UCSD-AML1 (cell line): ENCODE measurements around the gene SPAG4.
A peak's percentile ranks its signal among the peaks of the same experiment; 100 is the strongest.

Experiments
- DNase-seq: peaks from one replicate; lab custom pipeline; 2025; ENCODE audit not compliant: unreplicated experiment; lab: John Stamatoyannopoulos, UW

Gene SPAG4

DNA sequence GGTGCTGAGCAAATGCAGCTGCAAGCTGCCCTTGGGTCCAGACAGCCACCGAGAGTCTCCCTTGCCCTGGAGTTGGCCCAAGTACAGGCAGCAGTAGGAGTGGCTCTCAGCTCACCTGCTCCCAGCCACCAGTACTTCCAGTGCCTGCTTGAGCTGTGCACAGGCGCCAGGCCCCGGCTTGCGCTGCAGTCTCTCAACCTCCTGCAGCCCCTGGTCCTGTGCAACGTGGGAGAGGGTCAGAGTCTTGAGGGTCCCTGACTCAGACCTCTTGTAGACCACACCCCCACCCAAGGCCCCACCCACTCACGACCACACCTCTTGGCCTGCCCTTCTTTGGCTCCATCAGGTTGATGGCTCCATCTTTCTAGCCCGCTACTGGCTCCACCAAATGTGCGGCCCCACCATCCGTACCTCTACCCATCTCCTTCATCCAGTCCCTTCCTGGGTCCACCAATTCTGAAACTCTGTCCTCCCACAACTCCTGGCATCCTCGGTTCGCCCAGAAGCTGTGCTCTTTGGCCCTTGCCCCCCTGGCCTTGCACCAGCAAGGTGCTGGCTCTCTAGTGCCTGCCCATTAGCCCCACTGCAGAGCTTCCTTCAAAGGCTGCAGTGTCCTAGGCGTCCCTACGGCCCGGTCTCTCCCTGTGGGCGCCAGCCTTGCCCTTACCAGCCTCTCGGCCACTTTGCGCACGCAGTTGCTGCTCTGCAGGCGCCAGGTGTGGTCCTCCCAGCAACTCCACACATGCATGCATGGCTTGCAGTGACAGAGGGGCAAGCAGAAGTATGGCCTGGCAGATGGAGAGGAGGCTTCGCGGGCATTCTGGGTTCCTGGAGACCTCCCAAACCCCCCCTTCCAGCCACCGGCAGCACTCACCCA, 16.5 kb upstream of the SPAG4 start:
- no peak for DNase-seq

DNA sequence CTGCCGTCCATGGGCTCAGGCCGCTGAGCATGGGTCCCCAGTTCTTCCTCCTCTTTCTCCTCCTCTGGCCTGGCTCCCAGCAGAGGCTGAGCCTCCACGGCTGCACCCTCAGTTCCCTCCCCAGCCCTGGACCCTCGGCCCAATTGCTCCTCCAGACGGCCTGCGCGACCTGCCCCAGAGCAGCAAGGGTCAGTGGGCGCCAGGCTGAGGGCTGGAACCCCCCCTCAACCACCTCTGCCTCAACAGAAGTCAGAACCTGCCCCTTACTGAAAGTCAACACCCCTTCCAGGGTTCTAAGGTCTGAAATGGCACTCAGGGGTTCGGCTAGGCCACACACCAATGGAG, 15.9 kb upstream of the SPAG4 start:
- no peak for DNase-seq

GRCh38 chr20:35600176-35600992, 15.2 kb upstream of the SPAG4 start:
- DNase-seq, result no peak

DNA sequence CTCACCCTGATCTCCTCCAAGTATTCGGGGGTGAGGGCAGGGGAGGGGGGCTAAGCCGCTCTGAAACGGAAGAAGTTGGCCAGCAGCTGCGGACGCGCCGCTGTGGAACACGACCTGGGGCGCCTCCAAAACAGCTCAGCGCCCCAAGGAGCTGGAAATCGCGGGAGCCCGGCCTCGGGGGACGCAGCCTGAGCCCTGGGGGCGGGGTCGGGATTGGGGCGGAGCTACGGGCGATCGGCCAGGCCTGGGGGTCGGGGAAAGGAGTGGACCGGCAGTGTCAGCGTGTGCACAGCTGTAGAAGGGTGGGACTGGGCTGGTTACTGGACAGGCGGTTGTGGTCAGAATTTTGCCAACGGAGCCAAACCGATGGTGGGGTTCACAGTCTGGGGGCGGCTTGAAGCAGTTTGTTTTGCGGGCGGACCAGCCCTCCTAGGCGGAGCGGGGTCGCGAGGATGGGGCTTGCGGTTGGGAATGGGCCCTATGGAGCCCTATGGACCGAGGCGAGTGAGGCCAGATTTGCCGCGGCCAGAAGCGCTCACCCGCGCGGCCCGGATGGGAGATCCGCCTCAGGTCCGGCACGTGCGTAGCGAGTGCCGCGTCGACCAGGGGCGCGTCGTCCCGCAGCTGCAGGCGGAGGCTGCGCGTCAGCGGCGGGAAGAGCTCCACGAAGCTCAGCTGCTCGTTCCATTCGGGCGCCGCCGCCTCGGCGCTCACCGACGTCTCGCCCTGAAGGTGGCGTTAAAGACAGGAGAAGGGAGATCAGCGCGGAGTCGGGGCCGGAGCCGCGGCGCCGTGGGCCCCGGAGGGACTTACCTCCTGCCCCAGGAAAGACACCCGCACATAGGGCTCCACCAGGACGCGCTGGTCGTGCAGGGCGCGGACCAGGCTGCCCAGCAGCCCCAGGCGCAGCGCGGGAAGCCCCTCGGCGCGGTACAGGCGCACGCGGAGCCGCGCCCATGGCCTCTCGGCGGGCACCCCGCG, 14.3 kb upstream of the SPAG4 start:
- DNase-seq, result peak; percentile 77

GRCh38 chr20:35601990-35602389, 13.6 kb upstream of the SPAG4 start:
- DNase-seq, result no peak

DNA sequence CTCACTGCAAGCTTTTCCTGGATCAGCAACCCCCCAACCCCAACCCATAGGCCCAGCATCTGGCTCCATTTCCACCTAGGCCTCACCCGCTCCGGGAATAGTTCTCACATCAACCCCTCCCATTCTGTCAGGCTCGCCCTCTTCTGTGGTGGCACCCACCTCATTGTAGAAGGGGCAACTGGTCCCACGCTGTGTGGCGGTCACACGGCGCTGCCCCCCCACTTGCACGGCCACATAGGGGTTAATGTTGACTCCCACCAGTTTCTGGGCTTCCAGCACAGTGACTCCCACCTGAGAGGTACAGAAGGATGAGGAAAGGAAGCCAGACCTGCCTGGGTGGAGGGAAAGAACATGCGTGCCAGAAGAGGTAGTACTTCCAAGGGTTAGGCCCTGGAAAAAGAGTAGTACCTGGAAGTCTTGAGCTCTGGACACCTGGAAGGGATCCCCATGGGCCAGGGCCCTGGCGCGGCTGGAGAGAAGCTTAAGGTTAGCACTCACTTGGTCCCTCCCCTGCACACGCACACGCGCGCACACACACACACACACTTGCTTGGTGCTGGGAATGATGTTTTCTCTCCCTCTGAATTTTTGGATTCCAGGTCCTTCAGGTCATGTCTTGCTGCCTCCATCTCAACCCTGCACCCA, 12.7 kb upstream of the SPAG4 start:
- no peak for DNase-seq

GRCh38 chr20:35603695-35604448, 11.8 kb upstream of the SPAG4 start:
- no peak for DNase-seq

DNA sequence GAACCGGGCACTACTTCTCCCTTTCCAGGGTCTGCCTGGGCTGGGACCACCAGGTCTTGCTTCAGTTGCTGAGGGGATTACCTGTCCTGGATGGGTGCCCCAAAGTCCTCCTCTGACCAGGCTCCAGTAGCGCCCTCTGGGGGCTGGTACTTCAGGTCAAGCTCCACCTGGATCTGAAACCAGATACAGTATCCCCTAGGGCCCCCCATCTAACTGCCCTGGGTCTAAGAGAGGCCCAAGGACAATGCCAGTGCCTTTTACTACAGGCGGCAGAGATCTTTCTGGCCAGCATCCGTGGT, 11.2 kb upstream of the SPAG4 start:
- DNase-seq, result peak; percentile 32

GRCh38 chr20:35606127-35606526, 9.5 kb upstream of the SPAG4 start:
- no peak for DNase-seq

- DNase-seq, result no peak
These were observed 8.5 kb upstream of the SPAG4 start for GRCh38 chr20:35607003-35607735.

GRCh38 chr20:35610833-35611427, 4.7 kb upstream of the SPAG4 start:
- DNase-seq, result no peak

DNA sequence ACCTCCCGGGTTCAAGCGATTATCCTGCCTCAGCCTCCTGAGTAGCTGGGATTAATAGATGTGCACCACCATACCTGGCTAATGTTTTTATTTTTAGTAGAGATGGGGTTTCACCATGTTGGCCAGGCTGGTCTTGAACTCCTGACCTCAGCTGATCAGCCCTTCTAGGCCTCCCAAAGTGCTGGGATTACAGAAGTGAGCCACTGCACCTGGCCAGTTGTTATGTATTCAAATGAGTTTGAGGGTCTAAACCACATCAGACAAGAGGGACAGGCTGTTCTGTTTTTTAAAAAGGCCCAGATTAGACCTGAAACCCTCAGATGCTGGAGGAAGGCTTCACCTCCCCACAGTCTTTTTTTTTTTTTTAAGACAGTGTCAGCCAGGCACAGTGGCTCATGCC, 4.1 kb upstream of the SPAG4 start:
- no peak for DNase-seq

GRCh38 chr20:35616465-35617396, 1.1 kb downstream of the SPAG4 start:
- peak; percentile 71 for DNase-seq

GRCh38 chr20:35617397-35618262, 2.0 kb downstream of the SPAG4 start:
- no peak for DNase-seq

DNA sequence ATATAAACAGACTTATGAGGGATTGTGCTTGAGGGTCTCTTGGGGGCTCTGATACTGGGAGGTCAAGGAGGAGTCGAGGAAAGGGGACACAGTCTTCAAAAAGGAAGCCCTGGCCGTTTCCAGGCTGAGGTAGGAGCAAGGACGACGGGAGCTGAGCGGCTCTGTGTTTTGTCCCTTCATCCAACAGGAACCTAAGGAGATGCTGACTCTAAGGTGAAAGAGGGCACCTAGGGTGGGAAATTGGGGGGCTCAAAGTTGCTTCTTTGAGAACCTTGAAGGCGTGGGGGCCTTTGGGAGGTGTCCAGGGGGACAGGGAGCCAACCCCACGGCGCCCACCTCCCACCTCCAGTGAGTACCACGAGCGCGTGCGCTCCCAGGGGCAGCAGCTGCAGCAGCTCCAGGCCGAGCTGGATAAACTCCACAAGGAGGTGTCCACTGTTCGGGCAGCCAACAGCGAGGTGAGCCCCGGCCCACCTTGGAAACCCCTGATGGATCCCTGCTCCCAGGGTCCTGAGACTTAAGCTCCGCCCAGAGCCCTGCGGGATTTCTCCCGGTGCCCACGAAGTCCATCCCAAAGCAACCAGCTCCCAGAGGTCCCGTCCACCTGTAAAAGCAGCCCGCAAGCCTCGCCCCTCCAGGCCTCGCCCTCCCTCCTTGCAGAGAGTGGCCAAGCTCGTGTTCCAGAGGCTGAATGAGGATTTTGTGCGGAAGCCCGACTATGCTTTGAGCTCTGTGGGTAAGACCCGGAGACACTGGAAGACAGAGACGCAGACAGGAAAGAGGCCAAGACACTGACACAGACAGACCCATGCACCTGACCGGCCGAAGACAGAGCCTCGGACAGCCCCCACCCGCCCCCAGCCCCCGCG, 2.9 kb downstream of the SPAG4 start:
- no peak for DNase-seq
